GM18951 (cell line): ENCODE measurements around the gene TTLL5.

ENCODE experiments used
- POLR2A ChIP-seq: IDR thresholded peaks from 4 replicates; pipeline ENCODE4 v1.6.1; 2011; ENCODE audit warnings: mild to moderate bottlenecking; ENCODE audit not compliant: insufficient read length, insufficient read depth; ENCODE audit errors: extremely low read depth
- in situ Hi-C: fragments of 300-500 bp; cut with MboI; formaldehyde crosslinking; loops from one replicate; pipeline ENCODE4 v1.12.0; 2022; ENCODE audit warnings: low sequenced_read_pairs, mixed read lengths, inconsistent platforms; ENCODE audit not compliant: unreplicated experiment

Gene TTLL5

GRCh38 chr14:75636100-75636692, 24.9 kb upstream of the TTLL5 start:
- TF ChIP-seq POLR2A: no peak
- in situ Hi-C loops: loop anchor here (10.0 kb wide), 1 partner anchor 51 kb away; no protein-coding TSS in a partner anchor

GRCh38 chr14:75640876-75641275, 20.2 kb upstream of the TTLL5 start:
- in situ Hi-C loops: no loop called here
- TF ChIP-seq POLR2A: no peak

- in situ Hi-C loops: no loop called here
- no peak for TF ChIP-seq POLR2A
Measured at GRCh38 chr14:75643985-75644384, 17.1 kb upstream of the TTLL5 start.

- no peak for TF ChIP-seq POLR2A
- in situ Hi-C loops: no loop called here
Measured at GRCh38 chr14:75645056-75645455, 16.0 kb upstream of the TTLL5 start.

- in situ Hi-C loops: no loop called here
- no peak for TF ChIP-seq POLR2A
Measured at GRCh38 chr14:75646762-75647161, 14.3 kb upstream of the TTLL5 start.

GRCh38 chr14:75647640-75648039, 13.4 kb upstream of the TTLL5 start:
- in situ Hi-C loops: no loop called here
- TF ChIP-seq POLR2A: no peak

GRCh38 chr14:75648066-75648838, 12.8 kb upstream of the TTLL5 start:
- in situ Hi-C loops: no loop called here
- no peak for TF ChIP-seq POLR2A

GRCh38 chr14:75649337-75649736, 11.7 kb upstream of the TTLL5 start:
- in situ Hi-C loops: no loop called here
- no peak for TF ChIP-seq POLR2A

- in situ Hi-C loops: loop anchor here (5.0 to 25.0 kb wide), 2 partner anchors 77 to 512 kb away; partner anchors contain the start of gene NEK9
- TF ChIP-seq POLR2A: no peak
Measured at GRCh38 chr14:75649773-75650172, 11.3 kb upstream of the TTLL5 start.

- in situ Hi-C loops: loop anchor here (5.0 to 25.0 kb wide), 2 partner anchors 78 to 513 kb away; partner anchors contain the start of gene NEK9
- TF ChIP-seq POLR2A: no peak
Measured at GRCh38 chr14:75650253-75651058, 10.6 kb upstream of the TTLL5 start.

- in situ Hi-C loops: loop anchor here (5.0 to 25.0 kb wide), 2 partner anchors 81 to 516 kb away; partner anchors contain the start of gene NEK9
- TF ChIP-seq POLR2A: no peak
Measured at GRCh38 chr14:75653563-75653962, 7.5 kb upstream of the TTLL5 start.

- in situ Hi-C loops: loop anchor here (5.0 to 25.0 kb wide), 2 partner anchors 82 to 517 kb away; partner anchors contain the start of gene NEK9
- no peak for TF ChIP-seq POLR2A
Measured at GRCh38 chr14:75654127-75654732, 6.8 kb upstream of the TTLL5 start.

- no peak for TF ChIP-seq POLR2A
- in situ Hi-C loops: loop anchor here (25.0 kb wide), 1 partner anchor 518 kb away; the partner anchor contains the start of gene NEK9
Measured at GRCh38 chr14:75655235-75655634, 5.8 kb upstream of the TTLL5 start.
